Activated CD4-positive, alpha-beta memory T cell treated with anti-CD3 and anti-CD28 coated beads for 36 hours (primary cell): ENCODE measurements around the gene LYRM4. TPM values are rescaled to one million over a fixed set of nuclear protein-coding genes. Genes with fewer than 3 reads are reported as not detected.
A peak's percentile ranks its signal among the peaks of the same experiment; 100 is the strongest.

Experiments used
- CTCF ChIA-PET: fragments of 350-600 bp; sonication (Branson Sonifier 250); formaldehyde crosslinking; loops from one replicate; lab custom pipeline; 2021; ENCODE audit warnings: antibody characterized with exemption, inconsistent platforms; lab: Charles Lee
- POLR2A ChIA-PET: fragments of 350-600 bp; sonication (Branson Sonifier 250); formaldehyde crosslinking; loops from one replicate; lab custom pipeline; 2021; ENCODE audit warnings: antibody characterized with exemption; lab: Charles Lee
- DNase-seq: peaks from one replicate; pipeline ENCODE4 v3.0.0-alpha.2; 2020
- H3K27ac Mint-ChIP-seq: one replicate; pipeline ENCODE4 v1.8.0; 2021; ENCODE audit warnings: mixed read lengths
- H3K27me3 Mint-ChIP-seq: one replicate; pipeline ENCODE4 v1.8.0; 2021; ENCODE audit warnings: mixed read lengths
- H3K36me3 Mint-ChIP-seq: one replicate; pipeline ENCODE4 v1.8.0; 2021; ENCODE audit warnings: mixed read lengths
- H3K4me1 Mint-ChIP-seq: one replicate; pipeline ENCODE4 v1.8.0; 2021; ENCODE audit warnings: low read depth, mixed read lengths
- H3K4me3 Mint-ChIP-seq: one replicate; pipeline ENCODE4 v1.8.0; 2021; ENCODE audit warnings: mild to moderate bottlenecking, mixed read lengths
- H3K9me3 Mint-ChIP-seq: one replicate; pipeline ENCODE4 v1.8.0; 2021; ENCODE audit warnings: mixed read lengths
- intact Hi-C: fragments of 100-400 bp; cut with micrococcal nuclease; formaldehyde crosslinking; loops from one replicate; pipeline ENCODE4 v1.15.1; 2023
- total RNA-seq, 2 experiments: library from RNA; stranded (reverse); gene quantifications; one replicate each; pipeline ENCODE4 v1.2.3, GENCODE V29; 2021

The LYRM4 gene
- total RNA-seq, 2 experiments from 2014 or later = 50.6 to 53.6 TPM

DNA sequence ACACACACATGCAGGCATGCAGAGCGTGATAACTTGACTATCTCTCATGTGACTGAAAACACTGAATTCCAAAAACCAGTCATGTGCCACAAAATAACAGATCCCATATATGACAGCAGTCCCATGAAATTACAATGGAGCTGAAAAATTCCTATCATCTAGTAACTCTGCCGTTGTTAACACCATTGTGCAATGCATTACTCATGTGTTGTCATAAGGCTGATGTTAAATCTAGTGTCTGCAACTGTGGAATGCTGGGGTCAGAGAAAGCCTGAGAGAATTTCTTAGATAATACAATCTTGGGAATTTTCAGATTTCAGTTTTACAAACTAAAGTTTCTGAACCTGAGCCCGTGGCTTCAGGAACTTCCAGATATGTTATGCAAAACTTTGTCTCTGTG lies 70.2 kb downstream of the LYRM4 start:
- CTCF ChIA-PET = interaction anchor here (0.9 kb wide), 1 partner anchor 46 kb away, joined by 3 read pairs; no protein-coding TSS in a partner anchor
- H3K4me1 Mint-ChIP-seq = no peaks in the 10 kb centered on the region

DNA sequence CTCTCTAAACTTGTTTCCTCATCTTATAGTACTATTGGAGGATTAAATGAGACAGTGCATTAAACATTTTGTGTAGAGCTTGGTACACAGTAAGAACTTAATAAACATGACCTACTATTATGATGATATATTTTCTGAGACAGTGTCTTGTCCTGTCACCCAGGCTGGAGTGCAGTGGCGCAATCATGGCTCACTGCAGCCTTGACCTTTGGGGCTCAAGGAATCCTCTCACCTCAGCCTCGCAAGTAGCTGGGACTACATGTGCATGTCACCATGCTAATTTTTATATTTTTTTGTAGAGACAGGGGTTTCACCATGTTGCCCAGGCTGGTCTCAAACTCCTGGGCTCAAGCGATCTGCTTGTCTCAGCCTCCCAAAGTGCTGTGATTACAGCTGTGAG lies 72.1 kb downstream of the LYRM4 start:
- CTCF ChIA-PET = interaction anchor here (0.6 to 1.5 kb wide), 3 partner anchors 8 to 45 kb away, joined by 3 read pairs; no protein-coding TSS in a partner anchor
- POLR2A ChIA-PET = no interaction called here
- Mint-ChIP-seq H3K27ac (no peak overlapping the region), H3K4me1 (no peaks in the 10 kb centered on the region), H3K9me3 (no peaks in the 10 kb centered on the region), H3K4me3 (no peak overlapping the region), H3K36me3 (peaks cover 6% of the 10 kb centered on the region), H3K27me3 (no peaks in the 10 kb centered on the region)
- intact Hi-C loops = no loop called here
- no peak for DNase-seq

More for the DNA sequence above, 70.2 kb downstream of the LYRM4 start:
- intact Hi-C loops = no loop called here
- no peaks in the 10 kb centered on the region for H3K27me3 Mint-ChIP-seq
- no peak overlapping the region for H3K27ac Mint-ChIP-seq
- peaks cover 8% of the 10 kb centered on the region for H3K36me3 Mint-ChIP-seq
- H3K9me3 Mint-ChIP-seq = no peaks in the 10 kb centered on the region
- POLR2A ChIA-PET = no interaction called here
- DNase-seq = no peak
- H3K4me3 Mint-ChIP-seq = no peak overlapping the region

DNA sequence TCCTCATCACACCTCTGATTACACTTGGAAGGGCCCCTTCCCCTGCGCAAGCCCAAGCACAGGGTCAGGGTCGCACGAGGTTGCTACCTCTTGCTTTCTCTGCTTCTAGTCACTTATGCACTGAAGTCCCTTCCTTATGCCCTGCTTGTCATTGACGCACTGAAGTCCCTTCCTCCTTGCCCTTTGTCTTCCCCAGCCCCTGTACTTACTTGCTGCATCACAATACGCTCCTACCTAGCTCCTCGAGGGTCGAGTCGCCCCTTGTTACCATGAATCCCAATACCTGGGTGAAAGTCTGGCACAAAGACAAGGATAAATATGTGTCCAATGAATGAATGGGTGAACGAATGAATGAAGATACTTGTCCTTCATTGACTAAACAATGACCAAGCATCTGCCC lies 75.9 kb downstream of the LYRM4 start:
- POLR2A ChIA-PET = interaction anchor here (0.7 kb wide), 1 partner anchor 118 kb away, joined by 3 read pairs; no protein-coding TSS in a partner anchor

DNA sequence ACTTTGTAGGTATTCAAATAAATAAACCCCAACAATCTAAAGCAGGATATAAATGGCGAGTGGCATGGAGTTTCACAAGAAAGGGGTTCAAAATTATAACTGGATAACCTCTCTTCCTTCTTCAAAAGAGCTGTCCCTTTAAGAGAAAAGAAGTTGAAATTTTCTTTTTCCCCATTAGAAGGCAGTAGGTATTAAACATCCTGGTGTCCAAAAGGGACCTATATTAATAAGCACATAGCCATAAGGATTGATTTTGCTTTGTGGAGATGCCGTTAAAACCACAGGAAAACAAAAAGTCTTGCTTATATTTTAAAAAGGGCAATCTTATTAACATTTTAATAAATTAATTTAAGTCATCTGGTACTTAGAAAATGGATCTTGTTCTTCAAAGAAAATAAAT lies 76.5 kb downstream of the LYRM4 start:
- peaks cover 6% of the 10 kb centered on the region for H3K36me3 Mint-ChIP-seq
- no peaks in the 10 kb centered on the region for H3K9me3 Mint-ChIP-seq
- no peaks in the 10 kb centered on the region for H3K27me3 Mint-ChIP-seq
- peaks cover 3% of the 10 kb centered on the region for H3K4me1 Mint-ChIP-seq
- H3K4me3 Mint-ChIP-seq = no peak overlapping the region
- no peak for DNase-seq
- ChIA-PET CTCF (interaction anchor here (2.6 kb wide), 1 partner anchor 41 kb away, joined by 8 read pairs; no protein-coding TSS in a partner anchor), POLR2A (no interaction called here)
- no peak overlapping the region for H3K27ac Mint-ChIP-seq
- intact Hi-C loops = no loop called here

More for the DNA sequence above, 75.9 kb downstream of the LYRM4 start:
- intact Hi-C loops = no loop called here
- no peaks in the 10 kb centered on the region for H3K4me1 Mint-ChIP-seq
- no peaks in the 10 kb centered on the region for H3K9me3 Mint-ChIP-seq
- H3K4me3 Mint-ChIP-seq = no peak overlapping the region
- no peak overlapping the region for H3K27ac Mint-ChIP-seq
- CTCF ChIA-PET = no interaction called here
- H3K27me3 Mint-ChIP-seq = no peaks in the 10 kb centered on the region
- H3K36me3 Mint-ChIP-seq = peaks cover 6% of the 10 kb centered on the region
- DNase-seq = no peak

DNA sequence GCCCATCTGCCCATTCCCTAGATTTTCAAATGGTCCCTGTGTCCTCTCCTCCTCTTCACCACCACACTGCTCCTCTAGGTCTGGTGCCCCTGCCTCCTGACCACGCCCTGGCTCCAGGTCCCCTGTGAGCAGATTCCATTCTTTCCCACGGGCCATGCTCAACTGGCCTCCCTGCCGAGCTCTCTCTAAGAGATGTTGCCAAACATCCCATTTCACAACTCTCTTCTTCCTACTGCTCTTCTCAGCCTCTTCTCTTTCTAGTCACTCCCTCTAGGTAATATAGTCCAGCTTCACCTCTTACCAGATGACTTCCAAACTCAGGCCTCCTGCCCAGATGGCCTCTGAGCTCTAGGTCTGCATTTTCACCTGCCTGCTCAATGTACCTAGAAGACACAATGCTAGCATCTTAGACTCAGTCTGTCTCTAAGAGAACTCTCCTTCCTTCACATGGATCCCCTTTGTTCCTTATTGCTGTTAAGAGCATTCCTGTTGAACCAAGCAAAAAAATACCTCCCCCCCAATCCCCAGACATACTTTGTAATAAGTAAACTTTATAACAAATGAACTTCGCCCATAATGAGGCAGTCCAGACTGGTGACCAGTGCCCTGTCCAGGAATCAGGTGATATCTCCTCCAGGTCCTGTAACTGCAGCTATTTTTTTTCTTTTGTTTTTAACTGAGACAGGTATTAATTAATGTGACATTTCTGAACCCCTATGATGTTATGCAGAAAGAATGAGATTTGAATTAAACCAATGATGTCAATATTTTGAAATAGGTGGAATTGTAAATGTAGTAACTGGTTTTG lies 79.0 kb downstream of the LYRM4 start:
- intact Hi-C loops = no loop called here
- DNase-seq = no peak
- Mint-ChIP-seq H3K4me3 (no peak overlapping the region), H3K4me1 (peaks cover 7% of the 10 kb centered on the region), H3K36me3 (peaks cover 6% of the 10 kb centered on the region), H3K27me3 (no peaks in the 10 kb centered on the region), H3K9me3 (no peaks in the 10 kb centered on the region), H3K27ac (no peak overlapping the region)
- CTCF ChIA-PET = interaction anchor here (0.7 to 2.6 kb wide), 3 partner anchors 38 to 132 kb away, joined by 3 to 8 read pairs (median 3); no protein-coding TSS in a partner anchor
- POLR2A ChIA-PET = no interaction called here

DNA sequence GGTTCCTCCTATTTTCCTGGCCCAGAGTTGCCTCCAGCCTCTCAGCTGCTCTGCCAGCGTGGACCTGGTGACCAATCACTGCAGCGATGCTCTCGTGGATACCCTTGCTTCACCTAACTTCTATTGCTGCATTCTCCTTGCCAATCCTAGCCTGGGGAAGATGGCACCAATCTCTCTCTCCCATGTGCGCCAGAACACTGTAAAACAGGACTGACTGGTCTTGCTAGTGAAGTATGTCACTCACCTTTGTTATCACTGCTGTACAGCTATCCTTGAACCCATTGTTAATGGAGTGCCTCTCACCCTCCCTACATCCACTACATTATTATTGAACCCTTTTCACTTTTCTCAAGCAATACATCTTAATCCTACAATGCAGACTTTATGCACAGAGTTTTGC lies 80.1 kb downstream of the LYRM4 start:
- no peak for DNase-seq
- no peaks in the 10 kb centered on the region for H3K27me3 Mint-ChIP-seq
- POLR2A ChIA-PET = interaction anchor here (1.2 kb wide), 1 partner anchor 80 kb away, joined by 3 read pairs; the partner anchor contains the start of gene LYRM4
- no peaks in the 10 kb centered on the region for H3K9me3 Mint-ChIP-seq
- CTCF ChIA-PET = interaction anchor here (1.0 kb wide), 1 partner anchor 37 kb away, joined by 4 read pairs; no protein-coding TSS in a partner anchor
- peaks cover 15% of the 10 kb centered on the region for H3K4me1 Mint-ChIP-seq
- H3K36me3 Mint-ChIP-seq = peaks cover under 1% of the 10 kb centered on the region
- H3K4me3 Mint-ChIP-seq = no peak overlapping the region
- no peak overlapping the region for H3K27ac Mint-ChIP-seq
- intact Hi-C loops = no loop called here

DNA sequence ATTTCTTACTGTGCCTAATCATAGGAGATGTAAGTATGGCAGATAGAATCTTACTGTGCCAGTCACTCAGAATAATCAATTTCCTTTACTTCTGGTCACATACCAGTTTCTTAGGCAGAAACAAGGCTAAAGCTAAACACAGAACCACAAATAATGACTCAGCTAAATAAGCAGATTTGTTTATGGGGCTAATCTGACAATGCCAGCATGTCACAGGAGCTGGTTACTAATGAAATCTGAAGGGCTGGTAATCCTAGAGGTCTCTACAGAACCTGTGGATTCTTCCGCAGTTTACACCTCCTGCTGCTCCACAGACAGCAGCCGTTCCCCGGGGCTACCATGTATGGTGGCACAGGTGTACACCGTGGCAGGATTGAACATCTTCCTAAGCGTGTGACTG lies 80.8 kb downstream of the LYRM4 start:
- H3K27ac Mint-ChIP-seq = no peak overlapping the region
- peaks cover 23% of the 10 kb centered on the region for H3K4me1 Mint-ChIP-seq
- no peak overlapping the region for H3K4me3 Mint-ChIP-seq
- no peak for DNase-seq
- ChIA-PET CTCF (interaction anchor here (1.0 kb wide), 1 partner anchor 36 kb away, joined by 4 read pairs; no protein-coding TSS in a partner anchor), POLR2A (interaction anchor here (1.2 kb wide), 1 partner anchor 81 kb away, joined by 3 read pairs; the partner anchor contains the start of gene LYRM4)
- intact Hi-C loops = no loop called here
- no peaks in the 10 kb centered on the region for H3K9me3 Mint-ChIP-seq
- no peaks in the 10 kb centered on the region for H3K36me3 Mint-ChIP-seq
- H3K27me3 Mint-ChIP-seq = no peaks in the 10 kb centered on the region

DNA sequence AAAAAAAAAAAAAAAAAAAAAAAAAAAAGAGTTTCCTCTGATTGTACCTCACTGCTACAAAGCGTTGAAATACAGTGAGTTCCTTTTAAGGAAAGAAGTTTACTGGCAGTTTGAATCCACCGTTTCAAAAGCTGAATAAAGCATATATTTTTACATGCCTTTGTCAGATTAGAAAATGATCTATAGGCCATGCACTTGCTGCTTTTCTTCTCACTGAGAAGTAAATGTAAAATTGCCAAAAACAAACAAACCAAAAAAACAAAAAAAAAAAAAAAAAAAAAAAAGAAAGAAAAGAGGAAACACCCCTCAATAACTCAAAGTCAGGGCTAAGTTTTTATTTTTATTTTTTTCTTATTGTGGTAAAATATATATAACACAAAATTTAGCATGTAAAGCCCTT lies 81.9 kb downstream of the LYRM4 start:
- DNase-seq = no peak
- Mint-ChIP-seq H3K9me3 (no peaks in the 10 kb centered on the region), H3K36me3 (no peaks in the 10 kb centered on the region), H3K27ac (no peak overlapping the region), H3K4me3 (no peak overlapping the region), H3K27me3 (no peaks in the 10 kb centered on the region), H3K4me1 (peaks cover 34% of the 10 kb centered on the region)
- intact Hi-C loops = no loop called here
- ChIA-PET POLR2A (no interaction called here), CTCF (interaction anchor here (0.9 kb wide), 1 partner anchor 35 kb away, joined by 5 read pairs; no protein-coding TSS in a partner anchor)

DNA sequence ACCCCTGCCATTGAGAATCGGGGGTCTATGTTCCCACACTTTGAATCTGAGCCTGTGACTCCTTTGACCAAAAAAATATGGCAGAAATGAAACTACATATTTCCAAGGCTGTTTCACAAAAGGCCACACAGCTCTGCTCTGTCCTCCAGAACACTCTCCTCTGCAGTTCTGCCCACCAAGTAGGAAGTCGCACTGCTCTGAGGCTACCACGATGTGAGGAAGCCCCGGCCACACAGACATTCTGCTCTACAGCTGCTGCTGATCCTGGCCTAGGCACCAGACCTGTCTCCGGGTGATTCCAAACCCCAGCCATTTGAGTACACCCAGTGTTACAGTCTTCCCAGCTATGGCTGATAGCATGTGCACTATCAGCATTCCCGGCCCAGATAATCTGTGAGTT lies 85.1 kb downstream of the LYRM4 start:
- H3K9me3 Mint-ChIP-seq = no peaks in the 10 kb centered on the region
- no peaks in the 10 kb centered on the region for H3K36me3 Mint-ChIP-seq
- H3K27ac Mint-ChIP-seq = peak overlapping the region; percentile 54
- ChIA-PET CTCF (interaction anchor here (1.0 to 1.5 kb wide), 2 partner anchors 32 to 39 kb away, joined by 3 to 6 read pairs; no protein-coding TSS in a partner anchor), POLR2A (no interaction called here)
- intact Hi-C loops = no loop called here
- H3K4me1 Mint-ChIP-seq = peaks cover 43% of the 10 kb centered on the region
- no peaks in the 10 kb centered on the region for H3K27me3 Mint-ChIP-seq
- H3K4me3 Mint-ChIP-seq = no peak overlapping the region
- no peak for DNase-seq

DNA sequence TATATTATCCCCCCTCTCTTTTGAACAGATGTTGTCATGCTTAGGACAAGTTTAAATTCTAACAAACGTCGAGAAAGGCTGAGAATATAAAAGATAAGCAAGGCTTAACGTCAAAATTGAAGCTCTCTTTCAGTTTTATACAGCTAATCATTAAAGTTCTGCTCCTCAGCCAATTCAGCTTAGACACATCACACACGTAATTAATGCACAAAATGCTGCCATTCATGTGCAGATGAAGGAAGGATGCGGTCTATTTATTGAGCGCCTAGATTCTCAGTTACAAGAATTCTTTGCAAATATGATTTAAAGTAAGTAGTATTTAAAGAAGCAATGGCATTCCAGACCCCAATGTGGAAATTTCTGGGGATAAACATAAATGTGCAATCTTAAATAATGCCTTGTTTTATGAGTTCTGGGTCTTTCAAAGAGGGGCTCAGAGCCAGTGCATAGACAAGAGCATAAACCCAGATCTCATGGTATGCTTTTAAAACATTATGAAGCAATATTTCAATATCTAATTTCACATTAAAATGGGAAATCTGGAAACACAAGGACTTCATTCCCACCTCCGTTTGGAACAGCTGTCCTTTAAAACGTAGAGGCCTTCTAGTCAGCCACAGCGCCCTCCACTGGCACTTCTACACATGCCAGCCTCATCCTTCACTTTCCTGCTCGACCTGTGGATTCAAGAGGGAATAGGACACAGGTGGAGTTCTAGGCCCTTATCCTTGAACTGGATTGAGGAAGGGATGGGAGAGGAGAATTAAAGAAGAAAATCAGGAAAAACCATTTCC lies 85.8 kb downstream of the LYRM4 start:
- H3K4me1 Mint-ChIP-seq = peaks cover 43% of the 10 kb centered on the region
- CTCF ChIA-PET = interaction anchor here (0.7 to 3.1 kb wide), 11 partner anchors 11 to 228 kb away, joined by 3 to 23 read pairs (median 4); partner anchors contain the start of gene FARS2
- peak overlapping the region; percentile 71 for H3K27ac Mint-ChIP-seq
- intact Hi-C loops = loop anchor here (1.0 to 5.0 kb wide), 7 partner anchors 24 to 397 kb away; partner anchors contain the start of genes LYRM4 and RPP40
- no peaks in the 10 kb centered on the region for H3K9me3 Mint-ChIP-seq
- POLR2A ChIA-PET = interaction anchor here (0.9 to 1.0 kb wide), 3 partner anchors 105 to 398 kb away, joined by 3 read pairs; no protein-coding TSS in a partner anchor
- no peaks in the 10 kb centered on the region for H3K36me3 Mint-ChIP-seq
- H3K4me3 Mint-ChIP-seq = peak overlapping the region; percentile 27
- DNase-seq = peak; percentile 49
- no peaks in the 10 kb centered on the region for H3K27me3 Mint-ChIP-seq

DNA sequence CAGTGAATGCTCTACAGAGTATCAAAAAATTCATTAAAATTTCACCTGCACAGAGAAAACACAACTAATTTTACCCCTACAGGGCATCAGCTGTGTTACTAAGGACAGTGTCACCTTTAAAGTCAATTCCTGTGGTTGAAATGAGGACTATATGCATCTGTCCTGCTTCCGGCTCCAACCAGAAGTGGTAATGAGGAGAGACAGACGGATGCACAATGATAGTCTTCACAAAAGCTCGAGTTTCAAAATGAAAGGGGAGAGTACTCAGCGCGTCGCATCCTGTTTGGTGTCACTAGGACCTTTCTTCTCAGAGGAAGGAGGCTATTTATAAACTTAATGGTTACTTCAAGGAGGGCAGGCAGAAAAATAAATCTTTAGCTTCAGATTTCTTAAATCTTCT lies 86.5 kb downstream of the LYRM4 start:
- Mint-ChIP-seq H3K9me3 (no peaks in the 10 kb centered on the region), H3K4me1 (peaks cover 40% of the 10 kb centered on the region), H3K27me3 (no peaks in the 10 kb centered on the region), H3K36me3 (no peaks in the 10 kb centered on the region), H3K4me3 (peak overlapping the region; percentile 27), H3K27ac (peak overlapping the region; percentile 71)
- DNase-seq = peak; percentile 78
- CTCF ChIA-PET = interaction anchor here (0.7 to 3.1 kb wide), 10 partner anchors 10 to 229 kb away, joined by 3 to 23 read pairs (median 4); partner anchors contain the start of gene FARS2
- POLR2A ChIA-PET = interaction anchor here (0.9 to 1.0 kb wide), 3 partner anchors 106 to 397 kb away, joined by 3 read pairs; no protein-coding TSS in a partner anchor
- intact Hi-C loops = loop anchor here (1.0 to 5.0 kb wide), 7 partner anchors 25 to 396 kb away; partner anchors contain the start of genes LYRM4 and RPP40
